DND-41 (cell line): ENCODE measurements around the gene NANS.

Experiments used
- ATAC-seq: fragments of 200-7000 bp; cut with Tn5 transposase; 3 replicates; pipeline ENCODE4 v1.9.1; 2021; ENCODE audit warnings: low read depth; ENCODE audit not compliant: insufficient read depth
- DNase-seq: peaks from one replicate; pipeline ENCODE4 v3.0.0-alpha.2; 2020
- H2AFZ ChIP-seq: 2 replicates; pipeline ENCODE4 v1.6.0; 2012; ENCODE audit warnings: low read depth, low read length
- H3K27ac ChIP-seq: 2 replicates; pipeline ENCODE4 v1.5.1; 2012; ENCODE audit warnings: low read length, inconsistent platforms
- H3K27me3 ChIP-seq: fragments of 200-600 bp; sonication (generic); 2 replicates; pipeline ENCODE4 v1.6.0; 2012; ENCODE audit warnings: low read length, mild to moderate bottlenecking, inconsistent platforms; ENCODE audit not compliant: insufficient read depth, poor library complexity
- H3K36me3 ChIP-seq: 2 replicates; pipeline ENCODE4 v1.5.1; 2012; ENCODE audit warnings: low read length, inconsistent platforms; ENCODE audit not compliant: insufficient read depth
- H3K4me1 ChIP-seq: 2 replicates; pipeline ENCODE4 v1.5.1; 2012; ENCODE audit warnings: mild to moderate bottlenecking, low read length; ENCODE audit not compliant: insufficient read depth
- H3K4me2 ChIP-seq: 2 replicates; pipeline ENCODE4 v1.6.0; 2012; ENCODE audit warnings: mild to moderate bottlenecking, moderate library complexity, low read length, inconsistent platforms; ENCODE audit not compliant: insufficient read depth
- H3K4me3 ChIP-seq, 2 experiments: fragments of 200-600 bp in 1 of 2; shearing (Covaris generic) in 1 of 2; 2 replicates each; pipeline ENCODE4 v1.5.1; 2012 to 2016; ENCODE audit warnings: inconsistent platforms in 2 of 2, low read length in 2 of 2, mild to moderate bottlenecking in 2 of 2, low read depth in 1 of 2, moderate library complexity in 1 of 2
- H3K79me2 ChIP-seq: 2 replicates; pipeline ENCODE4 v1.6.0; 2012; ENCODE audit warnings: low read length, inconsistent platforms; ENCODE audit not compliant: insufficient read depth
- H3K9ac ChIP-seq: 2 replicates; pipeline ENCODE4 v1.6.0; 2012; ENCODE audit warnings: low read depth, mild to moderate bottlenecking, inconsistent platforms, low read length, moderate library complexity
- H3K9me3 ChIP-seq: 2 replicates; pipeline ENCODE4 v1.5.1; 2012; ENCODE audit warnings: low read length, moderate library complexity, mild to moderate bottlenecking, inconsistent platforms; ENCODE audit not compliant: insufficient read depth, severe bottlenecking
- H4K20me1 ChIP-seq: 2 replicates; pipeline ENCODE4 v1.6.0; 2012; ENCODE audit warnings: low read length; ENCODE audit not compliant: insufficient read depth
- CTCF ChIP-seq: IDR thresholded peaks from 2 replicates; pipeline ENCODE4 v1.5.1; 2012; ENCODE audit warnings: borderline replicate concordance, low read length, moderate library complexity, mild to moderate bottlenecking; ENCODE audit not compliant: poor library complexity, severe bottlenecking; ENCODE audit errors: extremely low read depth
- EZH2 ChIP-seq: IDR thresholded peaks from 3 replicates; pipeline ENCODE4 v1.6.1; 2012; ENCODE audit warnings: borderline replicate concordance, low read depth, mild to moderate bottlenecking, moderate library complexity, low read length, inconsistent platforms; ENCODE audit not compliant: severe bottlenecking

Gene NANS

GRCh38 chr9:98080326-98080725, 23.8 kb downstream of the NANS start:
- no peak overlapping the region for H3K9ac ChIP-seq
- no peak overlapping the region for H3K27ac ChIP-seq
- ATAC-seq, result no peak
- H3K4me1 ChIP-seq, result no peaks in the 10 kb centered on the region
- no peak overlapping the region for H2AFZ ChIP-seq
- no peaks in the 10 kb centered on the region for H3K79me2 ChIP-seq
- no peaks in the 10 kb centered on the region for H3K27me3 ChIP-seq
- H4K20me1 ChIP-seq, result no peaks in the 10 kb centered on the region
- H3K36me3 ChIP-seq, result peaks cover 64% of the 10 kb centered on the region
- H3K9me3 ChIP-seq, result no peaks in the 10 kb centered on the region
- H3K4me2 ChIP-seq, result no peak overlapping the region
- DNase-seq, result no peak
- TF ChIP-seq EZH2, result no peak
- TF ChIP-seq CTCF, result no peak
- H3K4me3 ChIP-seq, result no peak overlapping the region

GRCh38 chr9:98080780-98081179, 24.2 kb downstream of the NANS start:
- Histone ChIP-seq H4K20me1 (no peaks in the 10 kb centered on the region), H3K27me3 (no peaks in the 10 kb centered on the region), H3K9ac (no peak overlapping the region), H3K79me2 (no peaks in the 10 kb centered on the region), H2AFZ (no peak overlapping the region), H3K9me3 (no peaks in the 10 kb centered on the region), H3K4me2 (no peak overlapping the region), H3K36me3 (peaks cover 65% of the 10 kb centered on the region), H3K4me3 (no peak overlapping the region), H3K27ac (no peak overlapping the region), H3K4me1 (no peaks in the 10 kb centered on the region)
- TF ChIP-seq CTCF (no peak), EZH2 (no peak)
- DNase-seq, result no peak
- ATAC-seq, result no peak

GRCh38 chr9:98081477-98082219, 25.1 kb downstream of the NANS start:
- H3K27me3 ChIP-seq, result no peaks in the 10 kb centered on the region
- no peaks in the 10 kb centered on the region for H4K20me1 ChIP-seq
- no peaks in the 10 kb centered on the region for H3K79me2 ChIP-seq
- H2AFZ ChIP-seq, result no peak overlapping the region
- TF ChIP-seq EZH2 (no peak), CTCF (no peak)
- no peak overlapping the region for H3K4me3 ChIP-seq
- peaks cover 74% of the 10 kb centered on the region for H3K36me3 ChIP-seq
- H3K9ac ChIP-seq, result no peak overlapping the region
- ATAC-seq (no peak), DNase-seq (no peak)
- H3K27ac ChIP-seq, result peak overlapping the region; percentile 27; the same call in 1 of the 2 replicates
- no peaks in the 10 kb centered on the region for H3K4me1 ChIP-seq
- no peaks in the 10 kb centered on the region for H3K9me3 ChIP-seq
- no peak overlapping the region for H3K4me2 ChIP-seq
